K562 (cell line): ENCODE data around the gene SLC24A3. TPM values are rescaled to one million over a fixed set of nuclear protein-coding genes. Genes with fewer than 3 reads are reported as not detected.

Source experiments
- ATAC-seq: fragments of 200-7000 bp; cut with Tn5 transposase; 3 replicates; pipeline ENCODE4 v1.9.1; 2020; ENCODE audit warnings: moderate library complexity
- BruUV-seq: library from RNA; stranded (reverse); fragments of 400-500 nt; replicated peaks from 2 replicates; lab custom pipeline; 2021; lab: Mats Ljungman, UMichigan
- CTCF ChIA-PET: fragments of 300-600 bp; formaldehyde crosslinking; extraction: SDS; loops from one replicate; lab custom pipeline; 2021; ENCODE audit warnings: low intra/inter-chr PET ratio; lab: Yijun Ruan, JAX
- POLR2A ChIA-PET: fragments of 300-600, 350-650 bp; sonication (Branson Sonifier 250); formaldehyde crosslinking; extraction: SDS; loops from one replicate; lab custom pipeline; 2021; ENCODE audit warnings: antibody characterized with exemption, inconsistent platforms; lab: Yijun Ruan, JAX
- DNase-seq, 4 experiments: peaks; one replicate each; pipeline versions ENCODE4 v3.0.0 to v3.0.0-alpha.2; 2011 to 2018; ENCODE audit warnings: low spot score in 3 of 4, mixed read lengths in 3 of 4; ENCODE audit errors: extremely low read depth in 1 of 4
- FAIRE-seq: peaks from 2 replicates; lab custom pipeline; 2011; peaks lifted over from hg19 to GRCh38; lab: Jason Lieb, UNC
- H2AFZ ChIP-seq: 2 replicates; pipeline ENCODE4 v1.6.0; 2011; ENCODE audit warnings: low read depth, low read length, control low read depth, inconsistent platforms
- H3K27ac ChIP-seq: fragments of 200-600 bp; 3 replicates; pipeline ENCODE4 v1.8.0; 2011; ENCODE audit warnings: low read depth, mild to moderate bottlenecking, control low read depth, inconsistent platforms, low read length, moderate library complexity, mixed read lengths; ENCODE audit errors: extremely low read depth
- H3K27me3 ChIP-seq, 2 experiments: fragments of 300-600 bp in 1 of 2; 2 replicates in 1 of 2; 3 replicates in 1 of 2; pipeline versions ENCODE4 v1.6.0 to v1.8.0; 2011; ENCODE audit warnings: inconsistent platforms in 2 of 2, low read length in 2 of 2, mild to moderate bottlenecking in 1 of 2, mixed read lengths in 1 of 2, moderate library complexity in 1 of 2; ENCODE audit not compliant: control insufficient read depth in 2 of 2, insufficient read depth in 2 of 2
- H3K36me3 ChIP-seq: fragments of 300-600 bp; 3 replicates; pipeline ENCODE4 v1.8.0; 2011; ENCODE audit warnings: mild to moderate bottlenecking, low read length, inconsistent platforms; ENCODE audit not compliant: control insufficient read depth, insufficient read depth
- H3K4me1 ChIP-seq, 2 experiments: fragments of 200-600 bp in 1 of 2; replicated peaks in 1 of 2; 2 replicates in 1 of 2; 3 replicates in 1 of 2; pipeline versions ENCODE4 v1.5.1 to v1.8.0; 2011; ENCODE audit warnings: inconsistent platforms in 2 of 2, low read length in 2 of 2, mild to moderate bottlenecking in 1 of 2, mixed read lengths in 1 of 2, moderate library complexity in 1 of 2; ENCODE audit not compliant: control insufficient read depth in 2 of 2, insufficient read depth in 2 of 2
- H3K4me2 ChIP-seq: 2 replicates; pipeline ENCODE4 v1.6.1; 2011; ENCODE audit warnings: low read length, control low read depth, inconsistent platforms, mixed read lengths; ENCODE audit not compliant: insufficient read depth
- H3K4me3 ChIP-seq: fragments of 200-600 bp; sonication (generic), shearing (Covaris generic); 2 replicates; pipeline ENCODE4 v1.5.1; 2016; ENCODE audit warnings: control low read depth, inconsistent platforms
- H3K79me2 ChIP-seq: fragments of 200-600 bp; 3 replicates; pipeline ENCODE4 v1.8.0; 2011; ENCODE audit warnings: low read length, inconsistent platforms; ENCODE audit not compliant: control insufficient read depth, insufficient read depth
- H3K9ac ChIP-seq, 2 experiments: 2 replicates each; pipeline versions ENCODE4 v1.6.0 to v1.6.1; 2011; ENCODE audit warnings: low read depth in 2 of 2, low read length in 2 of 2, control low read depth in 1 of 2, inconsistent platforms in 1 of 2, mild to moderate bottlenecking in 1 of 2, mixed read lengths in 1 of 2; ENCODE audit not compliant: insufficient read depth in 1 of 2
- H3K9me1 ChIP-seq: one replicate; pipeline ENCODE4 v1.6.0; 2011; ENCODE audit warnings: inconsistent platforms, mild to moderate bottlenecking, low read length, moderate library complexity; ENCODE audit not compliant: control insufficient read depth, insufficient read depth
- H3K9me3 ChIP-seq: replicated peaks from 2 replicates; pipeline ENCODE4 v1.5.1; 2011; ENCODE audit warnings: low read depth, low read length, inconsistent platforms; ENCODE audit not compliant: control insufficient read depth, insufficient read depth
- H4K20me1 ChIP-seq: replicated peaks from 2 replicates; pipeline ENCODE4 v1.6.1; 2011; ENCODE audit warnings: low read length, inconsistent platforms, mixed read lengths; ENCODE audit not compliant: control insufficient read depth, insufficient read depth
- EZH2 ChIP-seq: IDR thresholded peaks from 2 replicates; pipeline ENCODE4 v1.6.1; 2012; ENCODE audit warnings: low read depth, mild to moderate bottlenecking, inconsistent platforms, low read length, borderline replicate concordance
- MEIS2 ChIP-seq: fragments of 450-650 bp; IDR thresholded peaks from 2 replicates; pipeline ENCODE4 v1.6.1; 2014; ENCODE audit warnings: mild to moderate bottlenecking; ENCODE audit not compliant: partially characterized antibody
- POLR3A ChIP-seq: IDR thresholded peaks from 2 replicates; pipeline ENCODE4 v1.6.1; 2011; ENCODE audit warnings: borderline replicate concordance, mild to moderate bottlenecking, moderate library complexity; ENCODE audit not compliant: insufficient read length, insufficient read depth; ENCODE audit errors: extremely low read depth
- ZC3H4 ChIP-seq: sonication (generic); formaldehyde crosslinking; IDR thresholded peaks from 2 replicates; pipeline ENCODE4 v1.9.0; 2021; ENCODE audit warnings: missing genetic modification reagents, borderline replicate concordance
- ZFP1 ChIP-seq: fragments of 450-650 bp; formaldehyde crosslinking; IDR thresholded peaks from 2 replicates; pipeline ENCODE4 v1.4.0; 2020; ENCODE audit warnings: mild to moderate bottlenecking, mixed read lengths
- WGBS: fragments of 100-300 bp; shearing (Covaris generic); methylation state at CpG from one replicate; pipeline ENCODE4 v1.1.6; 2016; ENCODE audit warnings: low coverage, mixed read lengths; ENCODE audit not compliant: insufficient coverage; ENCODE audit errors: missing lambda C conversion rate; 5-methylcytosine and 5-hydroxymethylcytosine counted together
- in situ Hi-C: fragments of 300-500 bp; cut with MboI; formaldehyde crosslinking; loops from 4 replicates; pipeline ENCODE4 v1.15.0; 2018; ENCODE audit warnings: inconsistent platforms, mixed read lengths
- intact Hi-C: fragments of 100-400 bp; cut with micrococcal nuclease; formaldehyde crosslinking; loops from 2 replicates; pipeline ENCODE4 v1.14.2; 2022
- polyA plus RNA-seq, 8 experiments: library from polyadenylated mRNA; depleted of rRNA in 4 of 8; stranded (reverse) in 5 of 8; unstranded in 3 of 8; fragments of >200 nt; fragmentation: Nextera tagmentation in 2 of 8; fragmentation: Illumina TruSeq in 1 of 8; extraction: Ambion mirVana in 2 of 8; extraction: Trizol in 1 of 8; gene quantifications; 2 replicates each; pipeline versions ENCODE4 v1.2.1 to v1.2.3, GENCODE V29; 2011 to 2014; ENCODE audit warnings: inconsistent platforms in 1 of 8, missing spikeins in 1 of 8
- total RNA-seq, 7 experiments: library from RNA; depleted of rRNA in 6 of 7; stranded (reverse); fragments of >200 nt in 6 of 7; fragmentation: Illumina TruSeq in 2 of 7; extraction: Trizol in 2 of 7; gene quantifications; 2 replicates each; pipeline versions ENCODE4 v1.2.1 to v1.2.3, GENCODE V29; 2011 to 2021; ENCODE audit warnings: low replicate concordance in 1 of 7
- TF ChIP-seq, protein P1 (sequence below): sonication (generic); formaldehyde crosslinking; IDR thresholded peaks from 2 replicates; pipeline ENCODE4 v1.8.1; 2023; ENCODE audit warnings: mild to moderate bottlenecking, missing genetic modification reagents
- TF ChIP-seq, protein P2 (sequence below): sonication (generic); formaldehyde crosslinking; IDR thresholded peaks from 2 replicates; pipeline ENCODE4 v1.8.1; 2023; ENCODE audit warnings: mild to moderate bottlenecking, missing genetic modification reagents

SLC24A3 gene
- total and polyA plus RNA-seq, 9 of the 15 experiments (the other 6 are each of a cell fraction or from before 2014, with no cell fraction given): not detected

DNA sequence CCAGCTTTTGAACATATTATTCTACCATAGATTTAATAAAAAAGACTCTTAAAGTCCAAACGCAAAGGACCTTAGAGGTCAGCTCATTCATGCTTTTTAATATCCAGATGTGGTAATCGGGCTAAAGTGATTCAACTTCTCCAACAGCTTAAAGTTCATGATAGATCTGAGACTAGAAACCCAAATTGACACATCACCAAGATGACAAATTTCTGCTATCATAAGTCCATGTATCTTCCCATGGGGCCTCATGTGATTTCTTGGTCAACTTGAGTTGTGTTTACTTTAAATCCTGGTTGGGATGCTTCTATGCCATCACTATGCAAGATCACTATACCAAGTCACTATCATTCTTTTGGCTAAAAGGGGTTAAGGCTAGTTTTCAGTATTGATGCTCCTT lies 56.0 kb downstream of the SLC24A3 start:
- Histone ChIP-seq H4K20me1 (no peaks in the 10 kb centered on the region), H3K9ac (no peak overlapping the region), H3K27me3 (no peaks in the 10 kb centered on the region), H3K4me2 (no peak overlapping the region), H3K4me1 (no peaks in the 10 kb centered on the region), H3K9me1 (no peaks in the 10 kb centered on the region), H3K79me2 (no peaks in the 10 kb centered on the region), H2AFZ (no peak overlapping the region), H3K27ac (no peak overlapping the region), H3K36me3 (no peaks in the 10 kb centered on the region), H3K4me3 (no peak overlapping the region), H3K9me3 (no peaks in the 10 kb centered on the region)
- DNase-seq (no peak), ATAC-seq (no peak), FAIRE-seq (no peak)
- in situ Hi-C loops (no loop called here), intact Hi-C loops (no loop called here)
- TF ChIP-seq POLR3A (no peak), ZFP1 (CRISPR knock-in tag) (no peak)
- no TSS peak for BruUV-seq
- WGBS: 0% methylated on average over 2 of the region's 2 CpGs
- ChIA-PET POLR2A (no interaction called here), CTCF (no interaction called here)

DNA sequence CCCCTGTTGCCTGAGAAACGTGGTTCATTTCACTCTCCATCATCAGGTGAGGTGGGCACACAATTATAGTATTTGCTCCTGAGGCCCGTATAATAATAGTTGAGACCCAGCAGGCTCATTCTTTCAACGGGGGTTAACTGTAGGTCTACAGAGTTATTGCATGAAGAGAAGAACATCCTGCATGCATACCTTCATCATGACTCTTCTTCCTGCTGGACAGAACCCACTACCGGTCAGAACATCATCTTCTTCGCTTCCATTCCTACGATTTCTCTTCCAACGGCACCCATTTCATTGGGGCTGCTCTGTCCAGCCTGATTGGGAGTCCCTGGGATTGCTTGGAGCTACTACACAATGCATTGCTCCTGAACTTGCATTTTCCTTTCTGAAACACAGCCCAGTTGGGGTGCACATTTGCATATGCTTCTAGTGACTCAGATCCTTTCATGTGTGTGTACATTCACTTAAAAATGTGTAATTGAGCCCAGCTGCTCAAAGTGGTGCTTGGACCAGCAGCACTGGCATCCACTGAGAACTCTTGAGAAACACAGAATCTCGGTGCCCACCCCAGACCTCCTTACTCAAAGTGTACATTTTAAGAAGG lies 57.4 kb downstream of the SLC24A3 start:
- Histone ChIP-seq H4K20me1 (no peaks in the 10 kb centered on the region), H3K4me2 (no peak overlapping the region), H3K27me3 (no peaks in the 10 kb centered on the region), H2AFZ (no peak overlapping the region), H3K9ac (no peak overlapping the region), H3K27ac (no peak overlapping the region), H3K36me3 (no peaks in the 10 kb centered on the region), H3K4me3 (no peak overlapping the region), H3K4me1 (no peaks in the 10 kb centered on the region), H3K79me2 (no peaks in the 10 kb centered on the region), H3K9me3 (no peaks in the 10 kb centered on the region), H3K9me1 (no peaks in the 10 kb centered on the region)
- in situ Hi-C loops: no loop called here
- no TSS peak for BruUV-seq
- DNase-seq: no peak
- TF ChIP-seq, protein P1, sequence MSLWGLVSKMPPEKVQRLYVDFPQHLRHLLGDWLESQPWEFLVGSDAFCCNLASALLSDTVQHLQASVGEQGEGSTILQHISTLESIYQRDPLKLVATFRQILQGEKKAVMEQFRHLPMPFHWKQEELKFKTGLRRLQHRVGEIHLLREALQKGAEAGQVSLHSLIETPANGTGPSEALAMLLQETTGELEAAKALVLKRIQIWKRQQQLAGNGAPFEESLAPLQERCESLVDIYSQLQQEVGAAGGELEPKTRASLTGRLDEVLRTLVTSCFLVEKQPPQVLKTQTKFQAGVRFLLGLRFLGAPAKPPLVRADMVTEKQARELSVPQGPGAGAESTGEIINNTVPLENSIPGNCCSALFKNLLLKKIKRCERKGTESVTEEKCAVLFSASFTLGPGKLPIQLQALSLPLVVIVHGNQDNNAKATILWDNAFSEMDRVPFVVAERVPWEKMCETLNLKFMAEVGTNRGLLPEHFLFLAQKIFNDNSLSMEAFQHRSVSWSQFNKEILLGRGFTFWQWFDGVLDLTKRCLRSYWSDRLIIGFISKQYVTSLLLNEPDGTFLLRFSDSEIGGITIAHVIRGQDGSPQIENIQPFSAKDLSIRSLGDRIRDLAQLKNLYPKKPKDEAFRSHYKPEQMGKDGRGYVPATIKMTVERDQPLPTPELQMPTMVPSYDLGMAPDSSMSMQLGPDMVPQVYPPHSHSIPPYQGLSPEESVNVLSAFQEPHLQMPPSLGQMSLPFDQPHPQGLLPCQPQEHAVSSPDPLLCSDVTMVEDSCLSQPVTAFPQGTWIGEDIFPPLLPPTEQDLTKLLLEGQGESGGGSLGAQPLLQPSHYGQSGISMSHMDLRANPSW: no peak
- TF ChIP-seq ZC3H4 (CRISPR knock-in tag): no peak
- TF ChIP-seq, protein P2, sequence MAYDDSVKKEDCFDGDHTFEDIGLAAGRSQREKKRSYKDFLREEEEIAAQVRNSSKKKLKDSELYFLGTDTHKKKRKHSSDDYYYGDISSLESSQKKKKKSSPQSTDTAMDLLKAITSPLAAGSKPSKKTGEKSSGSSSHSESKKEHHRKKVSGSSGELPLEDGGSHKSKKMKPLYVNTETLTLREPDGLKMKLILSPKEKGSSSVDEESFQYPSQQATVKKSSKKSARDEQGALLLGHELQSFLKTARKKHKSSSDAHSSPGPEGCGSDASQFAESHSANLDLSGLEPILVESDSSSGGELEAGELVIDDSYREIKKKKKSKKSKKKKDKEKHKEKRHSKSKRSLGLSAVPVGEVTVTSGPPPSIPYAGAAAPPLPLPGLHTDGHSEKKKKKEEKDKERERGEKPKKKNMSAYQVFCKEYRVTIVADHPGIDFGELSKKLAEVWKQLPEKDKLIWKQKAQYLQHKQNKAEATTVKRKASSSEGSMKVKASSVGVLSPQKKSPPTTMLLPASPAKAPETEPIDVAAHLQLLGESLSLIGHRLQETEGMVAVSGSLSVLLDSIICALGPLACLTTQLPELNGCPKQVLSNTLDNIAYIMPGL (CRISPR knock-in tag): no peak
- no peak for TF ChIP-seq EZH2
- TF ChIP-seq MEIS2: no peak
- intact Hi-C loops: no loop called here
- CTCF ChIA-PET: no interaction called here
- FAIRE-seq: no peak
- no peak for ATAC-seq
- POLR2A ChIA-PET: no interaction called here
- 0% methylated on average over 8 of the region's 8 CpGs for WGBS
